Activated CD8-positive, alpha-beta memory T cell treated with anti-CD3 and anti-CD28 coated beads, Interleukin-2, amount 50 U/mL, for 48 hours (primary cell): ENCODE measurements around the gene VARS1.

Source experiments
- DNase-seq: peaks from one replicate; pipeline ENCODE4 v3.0.0-alpha.2; 2020

VARS1 gene

GRCh38 chr6:31768363-31769257 lies 26.9 kb downstream of the VARS1 start:
- DNase-seq: no peak

GRCh38 chr6:31767096-31767645 lies 28.4 kb downstream of the VARS1 start:
- DNase-seq: no peak

GRCh38 chr6:31765910-31766794 lies 29.4 kb downstream of the VARS1 start:
- DNase-seq: no peak

DNA sequence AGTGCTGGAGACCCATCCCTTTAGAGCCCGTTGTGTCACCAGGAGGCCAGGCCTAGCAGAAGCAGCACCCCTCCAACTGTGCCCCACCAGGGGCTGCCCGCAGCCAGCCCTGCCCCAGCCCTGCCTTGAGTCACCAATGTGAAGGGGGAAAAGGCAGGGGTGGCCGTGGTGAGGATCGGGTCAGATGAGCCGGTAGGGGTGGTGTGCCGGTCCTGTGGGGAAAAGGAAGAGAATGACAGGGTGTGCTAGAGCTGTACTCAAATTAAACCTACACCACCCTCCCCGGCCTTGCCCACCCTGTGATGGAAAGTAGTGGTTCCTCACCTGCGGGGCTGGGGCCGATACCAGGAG lies 30.0 kb downstream of the VARS1 start:
- DNase-seq: no peak

GRCh38 chr6:31764198-31764597 lies 31.4 kb downstream of the VARS1 start:
- no peak for DNase-seq

DNA sequence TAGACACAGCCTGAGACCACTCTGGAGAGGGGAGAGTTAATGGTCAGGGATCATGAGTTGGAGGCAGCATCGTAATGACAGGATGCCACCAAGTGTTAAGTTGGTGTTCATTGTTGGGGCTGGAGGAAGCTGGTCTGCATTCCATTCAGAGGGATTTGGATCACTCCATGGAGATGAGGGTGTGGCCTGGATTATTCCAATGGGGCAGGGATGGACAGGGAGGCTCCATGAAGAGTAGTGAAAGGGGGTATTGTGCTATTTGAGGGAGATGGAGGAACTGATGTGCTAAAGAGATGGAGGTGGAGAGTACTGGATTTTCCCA lies 32.0 kb downstream of the VARS1 start:
- no peak for DNase-seq

DNA sequence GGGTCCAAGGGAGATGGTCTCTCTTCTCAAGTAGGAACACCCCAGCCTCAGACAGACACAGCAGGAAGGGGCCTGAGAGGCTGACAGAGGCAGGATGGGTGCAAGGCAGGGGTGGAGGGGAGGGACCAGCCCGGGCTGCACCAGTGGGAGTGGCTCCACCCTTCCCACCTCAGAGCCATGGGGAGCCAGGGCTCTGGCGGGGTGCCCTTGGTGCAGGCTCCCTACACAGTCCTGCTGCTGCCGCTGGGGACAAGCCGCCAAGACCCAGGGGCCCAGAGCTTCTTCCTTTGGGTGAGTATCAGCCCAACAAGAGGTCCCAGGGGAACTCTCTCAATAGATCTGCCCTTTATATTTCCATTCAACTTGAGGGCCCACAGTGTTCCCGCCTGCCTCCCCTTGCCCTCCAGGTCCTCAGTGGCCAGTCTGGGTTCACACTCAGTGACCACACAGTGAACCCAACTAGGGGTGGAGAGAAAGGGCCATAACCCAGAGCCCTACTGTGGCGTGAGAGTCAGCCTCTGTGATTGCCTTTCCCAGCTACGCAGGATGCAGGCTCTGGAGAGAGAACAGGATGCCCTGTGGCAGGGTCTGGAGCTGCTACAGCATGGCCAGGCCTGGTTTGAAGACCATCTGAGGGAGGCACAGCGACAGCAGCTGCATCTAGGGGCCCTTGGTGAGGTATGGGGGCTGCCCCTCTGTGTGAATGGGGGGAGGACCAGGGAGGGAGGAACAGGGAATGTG lies 32.5 kb downstream of the VARS1 start:
- no peak for DNase-seq

- no peak for DNase-seq
Observed at GRCh38 chr6:31762356-31762755, 33.2 kb downstream of the VARS1 start, which contains the start of gene SAPCD1. TSS of gene SAPCD1 (plus strand) at chr6:31762656. CDS start at chr6:31763055, 399 bp downstream.

DNA sequence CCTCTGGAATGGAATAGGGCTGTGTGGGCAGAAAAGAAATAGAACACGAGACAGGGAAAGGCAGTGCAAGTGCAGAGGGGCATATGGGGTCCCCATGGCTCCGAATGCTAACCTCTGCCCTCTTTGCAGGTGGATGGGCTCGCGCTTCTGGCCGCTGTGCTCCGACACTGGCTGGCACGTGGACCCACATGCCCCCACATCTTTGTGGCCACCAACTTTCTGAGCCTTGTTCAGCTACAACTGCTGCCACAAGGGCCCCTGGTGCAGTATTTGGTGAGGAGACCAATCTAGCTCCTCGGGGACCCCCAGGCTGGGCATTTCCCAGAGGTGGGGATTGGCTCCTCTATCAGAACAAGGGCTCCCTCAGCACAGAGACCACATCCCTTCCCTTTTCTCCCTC lies 34.2 kb downstream of the VARS1 start:
- no peak for DNase-seq

GRCh38 chr6:31760790-31761189 lies 34.8 kb downstream of the VARS1 start:
- no peak for DNase-seq

- DNase-seq: no peak
Observed at GRCh38 chr6:31758281-31758680, 37.3 kb downstream of the VARS1 start.

- DNase-seq: no peak
Observed at GRCh38 chr6:31752739-31753319, 42.7 kb downstream of the VARS1 start.

GRCh38 chr6:31750411-31751022 lies 45.0 kb downstream of the VARS1 start:
- DNase-seq: no peak

DNA sequence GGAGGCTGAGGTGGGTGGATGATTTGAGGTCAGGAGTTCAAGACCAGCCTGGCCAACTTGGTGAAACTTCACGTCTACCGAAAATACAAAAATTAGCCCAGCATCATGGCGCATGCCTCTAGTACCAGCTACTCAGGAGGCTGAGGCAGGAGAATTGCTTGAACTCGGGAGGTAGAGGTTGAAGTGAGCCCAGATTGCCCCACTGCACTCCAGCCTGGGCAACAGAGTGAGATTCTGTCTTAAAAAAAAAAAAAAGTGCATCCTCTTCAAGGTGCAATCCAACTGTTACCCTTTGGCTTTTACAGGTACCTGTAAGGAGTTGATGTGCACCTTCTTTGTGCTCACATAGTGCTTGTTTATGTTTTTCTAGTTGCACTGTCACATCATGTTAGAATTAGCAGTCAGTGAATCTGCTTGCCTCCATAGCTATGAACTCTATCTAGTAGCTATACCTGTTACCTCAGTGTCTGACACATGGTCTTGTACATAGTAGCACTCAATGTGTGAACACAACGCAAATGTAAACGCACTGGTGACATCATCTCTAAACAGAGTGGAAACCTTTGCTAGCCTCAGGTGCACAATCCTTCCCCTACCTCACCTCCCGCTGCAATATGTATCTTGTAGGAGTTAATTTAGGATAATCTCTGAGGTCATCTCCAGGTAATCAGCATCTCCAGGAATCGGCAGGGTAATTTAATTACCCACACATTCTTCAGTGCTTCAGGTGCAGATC lies 46.1 kb downstream of the VARS1 start:
- DNase-seq: no peak
